ENCODE results near the gene GRPEL2. TPM values are rescaled to one million over a fixed set of nuclear protein-coding genes. Genes with fewer than 3 reads are reported as not detected.

The GRPEL2 gene
- total and polyA plus RNA-seq, 2 experiments from 2014 or later = 20.2 to 62.2 TPM

- H3K9me2 ChIP-seq (ENCODE audit: insufficient read depth) = no peaks in the 10 kb centered on the region
- no peak overlapping the region for H3K4me3 Mint-ChIP-seq
- peaks cover 27% of the 10 kb centered on the region for H4K20me1 ChIP-seq (replicated peaks; ENCODE audit: insufficient read depth)
- no peak overlapping the region for H3K4me3 ChIP-seq
- TF ChIP-seq REST (IDR thresholded peaks at IDR 0.05; ENCODE audit: unreplicated experiment) (no peak), EZH2phosphoT487 (IDR thresholded peaks at IDR 0.05; ENCODE audit: unreplicated experiment) (no peak), STAT1 (IDR thresholded peaks at IDR 0.05; ENCODE audit: unreplicated experiment) (no peak), CTCF (conservative IDR thresholded peaks at IDR 0.05; ENCODE audit: low read depth in 2 of 2) (no peak), POLR2AphosphoS5 (IDR thresholded peaks at IDR 0.05; ENCODE audit: low read depth) (no peak), JUNB (IDR thresholded peaks at IDR 0.05; ENCODE audit: unreplicated experiment) (no peak), EZH2 (IDR thresholded peaks at IDR 0.05; ENCODE audit: low read depth, unreplicated experiment) (no peak), ZNF331 (CRISPR knock-in tag; IDR thresholded peaks at IDR 0.05; ENCODE audit: low read depth) (no peak), ZNF114 (CRISPR knock-in tag; IDR thresholded peaks at IDR 0.05) (no peak), ZNF462 (CRISPR knock-in tag; IDR thresholded peaks at IDR 0.05) (no peak), NANOG (IDR thresholded peaks at IDR 0.05; ENCODE audit: borderline replicate concordance) (no peak), CREB1 (CRISPR knock-in tag; IDR thresholded peaks at IDR 0.05; ENCODE audit: low read depth) (no peak)
- TF ChIP-seq, protein P1, sequence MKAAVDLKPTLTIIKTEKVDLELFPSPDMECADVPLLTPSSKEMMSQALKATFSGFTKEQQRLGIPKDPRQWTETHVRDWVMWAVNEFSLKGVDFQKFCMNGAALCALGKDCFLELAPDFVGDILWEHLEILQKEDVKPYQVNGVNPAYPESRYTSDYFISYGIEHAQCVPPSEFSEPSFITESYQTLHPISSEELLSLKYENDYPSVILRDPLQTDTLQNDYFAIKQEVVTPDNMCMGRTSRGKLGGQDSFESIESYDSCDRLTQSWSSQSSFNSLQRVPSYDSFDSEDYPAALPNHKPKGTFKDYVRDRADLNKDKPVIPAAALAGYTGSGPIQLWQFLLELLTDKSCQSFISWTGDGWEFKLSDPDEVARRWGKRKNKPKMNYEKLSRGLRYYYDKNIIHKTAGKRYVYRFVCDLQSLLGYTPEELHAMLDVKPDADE (IDR thresholded peaks at IDR 0.05) = no peak
- peaks cover 6% of the 10 kb centered on the region for H3K4me1 Mint-ChIP-seq
- no peaks in the 10 kb centered on the region for H3K27me3 ChIP-seq (ENCODE audit: insufficient read depth)
- H3K36me3 Mint-ChIP-seq (ENCODE audit: low read depth) = peaks cover 68% of the 10 kb centered on the region
- H3K27ac Mint-ChIP-seq = no peak overlapping the region
- H3K4me1 ChIP-seq (ENCODE audit: insufficient read depth) = peaks cover 12% of the 10 kb centered on the region
- H2AFZ ChIP-seq = no peak overlapping the region
- no peaks in the 10 kb centered on the region for H3K9me3 Mint-ChIP-seq
- peaks cover 4% of the 10 kb centered on the region for H3K27me3 Mint-ChIP-seq (ENCODE audit: insufficient read depth, low read depth, poor library complexity)
- H3K36me3 ChIP-seq (ENCODE audit: insufficient read depth) = peaks cover 50% of the 10 kb centered on the region
- no peak overlapping the region for H3K27ac ChIP-seq (ENCODE audit: low read depth)
- H3K4me2 ChIP-seq = no peak overlapping the region
- peaks cover 56% of the 10 kb centered on the region for H3K79me2 ChIP-seq (replicated peaks; ENCODE audit: insufficient read depth)
- DNase-seq (ENCODE audit: low spot score) = no peak
- 0 out of 2 replicates have a peak, but pooled peaks cover 2% of the 10 kb centered on the region for H3F3A ChIP-seq (replicated peaks; ENCODE audit: low read depth)
- ATAC-seq = no peak
These were observed 8.6 kb downstream of the GRPEL2 start for GRCh38 chr5:149353911-149354310.
